Ovary (tissue), 9 donors: Measurements from ENCODE around the gene PLEKHN1. TPM values are rescaled to one million over a fixed set of nuclear protein-coding genes. Genes with fewer than 3 reads are reported as not detected.

ENCODE experiments used
- DNase-seq, 5 donors: peaks; one replicate each; pipeline ENCODE4 v3.0.0-alpha.2; 2019 to 2020
- H3K27ac ChIP-seq, 2 donors: fragments of 200-600 bp; one replicate each; pipeline versions ENCODE4 v1.5.1 to v1.8.0; 2019 to 2022
- H3K27me3 ChIP-seq: fragments of 200-600 bp; one replicate; pipeline ENCODE4 v1.8.0; 2022
- H3K36me3 ChIP-seq: fragments of 200-600 bp; sonication (generic); one replicate; pipeline ENCODE4 v1.5.1; 2019
- H3K4me1 ChIP-seq: one replicate; pipeline ENCODE4 v1.8.1; 2013; ENCODE audit warnings: mild to moderate bottlenecking, moderate library complexity; ENCODE audit not compliant: insufficient read depth
- H3K4me3 ChIP-seq: fragments of 200-600 bp; sonication (generic); one replicate; pipeline ENCODE4 v1.5.1; 2017
- H3K9me3 ChIP-seq, 2 donors: fragments of 200-600 bp in 1 of 2; sonication (generic) in 1 of 2; one replicate each; pipeline versions ENCODE4 v1.5.1 to v1.8.1; 2013 to 2019; ENCODE audit warnings: mild to moderate bottlenecking in 1 of 2, moderate library complexity in 1 of 2
- EP300 ChIP-seq: sonication (generic); formaldehyde crosslinking; IDR thresholded peaks from one replicate; pipeline ENCODE4 v1.6.1; 2017; ENCODE audit warnings: antibody characterized with exemption
- POLR2A ChIP-seq: fragments of 450-650 bp; IDR thresholded peaks from one replicate; pipeline ENCODE4 v1.6.1; 2017; ENCODE audit warnings: antibody characterized with exemption, mild to moderate bottlenecking, moderate library complexity
- WGBS, 3 donors: extraction: QIAGEN DNeasy Blood & Tissue Kit in 1 of 3; methylation state at CpG; one replicate each; pipeline versions ENCODE4 v1.1.5 to v1.1.7; 2013 to 2017; 5-methylcytosine and 5-hydroxymethylcytosine counted together
- intact Hi-C, 4 donors: fragments of 100-400 bp; cut with DNase I; formaldehyde crosslinking; loops; one replicate each; pipeline versions ENCODE4 v1.11.0 to v1.15.1; 2022 to 2023
- polyA plus RNA-seq, 2 donors: library from polyadenylated mRNA; stranded (reverse); fragments of 200-250 nt in 1 of 2; fragments of 350-450 nt in 1 of 2; fragmentation: Illumina TruSeq in 1 of 2; extraction: RNeasy Lipid Tissue Mini Kit (QIAGEN cat#74804) in 1 of 2; gene quantifications; one replicate each; pipeline ENCODE4 v1.2.3, GENCODE V29; 2013 to 2014
- total RNA-seq, 7 donors: library from RNA; depleted of rRNA in 2 of 7; stranded (reverse); fragments of >200 nt in 2 of 7; fragmentation: NEBNext Ultra II Directional in 3 of 7; extraction: Animal tissue kit (Norgen Biotek cat#: 25700) in 3 of 7; gene quantifications; one replicate each; pipeline versions ENCODE4 v1.1.0 to v1.2.4, GENCODE V29; 2016 to 2023
- TF ChIP-seq, protein P1 (sequence below), 3 donors: fragments of 450-650 bp in 2 of 3; fragments of 200-600 bp in 1 of 3; IDR thresholded peaks; one replicate each; pipeline versions ENCODE4 v1.5.1 to v1.8.0; 2016 to 2022; ENCODE audit warnings: antibody characterized with exemption in 3 of 3, mild to moderate bottlenecking in 1 of 3
- donor health status: DM: no; HTN: no; CAD: no; lungs with moderate emphysema.
- donor health status: DM: no; HTN: no; CAD: no.
- donor health status: Bipolar disorder and iron deficiency.
- donor health status: DM: yes; HTN: yes; CAD: no.
- donor health status: DM: no; HTN: no; CAD: no.
- donor health status: DM: yes; HTN: yes; CAD: no.

Gene PLEKHN1
- total and polyA plus RNA-seq, 9 donors = 0.10 to 0.34 (median 0.16) TPM; not detected in 3

- no peak overlapping the region for H3K27ac ChIP-seq
- H3K36me3 ChIP-seq = no peaks in the 10 kb centered on the region
- intact Hi-C loops = no loop called here
- no peaks in the 10 kb centered on the region for H3K9me3 ChIP-seq
- DNase-seq = no peak
- WGBS, 3 donors = 91 to 94% (median 91%) methylated on average over 52 to 57 of the region's 57 CpGs
- peaks cover 11% of the 10 kb centered on the region for H3K4me1 ChIP-seq
- no peaks in the 10 kb centered on the region for H3K27me3 ChIP-seq
- TF ChIP-seq, protein P1, sequence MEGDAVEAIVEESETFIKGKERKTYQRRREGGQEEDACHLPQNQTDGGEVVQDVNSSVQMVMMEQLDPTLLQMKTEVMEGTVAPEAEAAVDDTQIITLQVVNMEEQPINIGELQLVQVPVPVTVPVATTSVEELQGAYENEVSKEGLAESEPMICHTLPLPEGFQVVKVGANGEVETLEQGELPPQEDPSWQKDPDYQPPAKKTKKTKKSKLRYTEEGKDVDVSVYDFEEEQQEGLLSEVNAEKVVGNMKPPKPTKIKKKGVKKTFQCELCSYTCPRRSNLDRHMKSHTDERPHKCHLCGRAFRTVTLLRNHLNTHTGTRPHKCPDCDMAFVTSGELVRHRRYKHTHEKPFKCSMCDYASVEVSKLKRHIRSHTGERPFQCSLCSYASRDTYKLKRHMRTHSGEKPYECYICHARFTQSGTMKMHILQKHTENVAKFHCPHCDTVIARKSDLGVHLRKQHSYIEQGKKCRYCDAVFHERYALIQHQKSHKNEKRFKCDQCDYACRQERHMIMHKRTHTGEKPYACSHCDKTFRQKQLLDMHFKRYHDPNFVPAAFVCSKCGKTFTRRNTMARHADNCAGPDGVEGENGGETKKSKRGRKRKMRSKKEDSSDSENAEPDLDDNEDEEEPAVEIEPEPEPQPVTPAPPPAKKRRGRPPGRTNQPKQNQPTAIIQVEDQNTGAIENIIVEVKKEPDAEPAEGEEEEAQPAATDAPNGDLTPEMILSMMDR (IDR thresholded peaks at IDR 0.05) = no peak
- TF ChIP-seq POLR2A (no peak), EP300 (no peak)
- no peak overlapping the region for H3K4me3 ChIP-seq
Measured at GRCh38 chr1:962381-963300, 3.6 kb upstream of the PLEKHN1 start.

- Histone ChIP-seq H3K4me1 (peaks cover 6% of the 10 kb centered on the region), H3K36me3 (no peaks in the 10 kb centered on the region), H3K27ac (no peak overlapping the region), H3K4me3 (no peak overlapping the region), H3K9me3 (no peaks in the 10 kb centered on the region), H3K27me3 (no peaks in the 10 kb centered on the region)
- no peak for DNase-seq
- no peak for TF ChIP-seq POLR2A
- TF ChIP-seq EP300 = no peak
- TF ChIP-seq, protein P1 (IDR thresholded peaks at IDR 0.05) = no peak
- WGBS, 3 donors = 91 to 96% (median 94%) methylated on average over 16 of the region's 16 CpGs
- intact Hi-C loops = no loop called here
Measured at GRCh38 chr1:963301-963651, 3.0 kb upstream of the PLEKHN1 start.

GRCh38 chr1:963746-964525, 2.3 kb upstream of the PLEKHN1 start:
- WGBS, 3 donors = 87 to 90% (median 89%) methylated on average over 45 to 47 of the region's 47 CpGs

More at GRCh38 chr1:963746-964525, 2.3 kb upstream of the PLEKHN1 start:
- Histone ChIP-seq H3K9me3 (no peaks in the 10 kb centered on the region), H3K36me3 (no peaks in the 10 kb centered on the region), H3K4me3 (no peak overlapping the region), H3K4me1 (peaks cover 3% of the 10 kb centered on the region), H3K27me3 (no peaks in the 10 kb centered on the region), H3K27ac (no peak overlapping the region)
- TF ChIP-seq EP300 (no peak), POLR2A (no peak)
- TF ChIP-seq, protein P1 (IDR thresholded peaks at IDR 0.05) = no peak
- intact Hi-C loops = no loop called here
- DNase-seq = no peak
